A549 (cell line): ENCODE data around the gene CTDSPL. TPM values are rescaled to one million over a fixed set of nuclear protein-coding genes. Genes with fewer than 3 reads are reported as not detected.

Experiments
- ATAC-seq, 2 experiments: fragments of 200-7000 bp in 1 of 2; fragments of >200 bp in 1 of 2; cut with Nextera tagmentation in 1 of 2; cut with Tn5 transposase in 1 of 2; 3 replicates each; pipeline versions ENCODE4 v1.8.0 to v1.9.1; 2018 to 2020; ENCODE audit warnings: mild to moderate bottlenecking in 1 of 2, moderate library complexity in 1 of 2
- CTCF ChIA-PET: fragments of 300-600 bp; sonication (Branson Sonifier 250); formaldehyde crosslinking; extraction: SDS; loops from one replicate; lab custom pipeline; 2021; ENCODE audit warnings: antibody characterized with exemption, inconsistent platforms; lab: Yijun Ruan, JAX
- POLR2A ChIA-PET: fragments of 350-600 bp; formaldehyde crosslinking; extraction: SDS; loops from one replicate; lab custom pipeline; 2021; ENCODE audit warnings: antibody characterized with exemption, inconsistent platforms; lab: Yijun Ruan, JAX
- DNase-seq, 2 experiments: peaks; one replicate each; pipeline versions ENCODE4 v3.0.0 to v3.0.0-alpha.2; 2011 to 2016; ENCODE audit warnings: low read depth in 1 of 2, low spot score in 1 of 2
- FAIRE-seq: peaks from 2 replicates; lab custom pipeline; 2011; peaks lifted over from hg19 to GRCh38; lab: Jason Lieb, UNC
- H3K27ac ChIP-seq, 2 experiments: fragments of >200 bp; sonication (Bioruptor Twin); formaldehyde crosslinking; 3 replicates each; pipeline ENCODE4 v1.5.1; 2016 to 2017
- H3K4me1 ChIP-seq: fragments of >200 bp; sonication (Bioruptor Twin); formaldehyde crosslinking; 3 replicates; pipeline ENCODE4 v1.6.1; 2016
- H3K4me2 ChIP-seq: fragments of >200 bp; sonication (Bioruptor Twin); formaldehyde crosslinking; 3 replicates; pipeline ENCODE4 v1.6.1; 2016
- H3K4me3 ChIP-seq: fragments of >200 bp; sonication (Bioruptor Twin); formaldehyde crosslinking; 3 replicates; pipeline ENCODE4 v1.5.1; 2016
- H3K9me3 ChIP-seq: fragments of >200 bp; sonication (Bioruptor Twin); formaldehyde crosslinking; 3 replicates; pipeline ENCODE4 v1.6.1; 2016
- BHLHE40 ChIP-seq: IDR thresholded peaks from 2 replicates; pipeline ENCODE4 v1.6.1; 2012; ENCODE audit warnings: low read depth, low read length, inconsistent platforms
- CBX2 ChIP-seq: fragments of 200-600 bp; sonication (generic); IDR thresholded peaks from 2 replicates; pipeline ENCODE4 v1.6.1; 2016; ENCODE audit warnings: low read depth, mild to moderate bottlenecking, borderline replicate concordance
- CBX8 ChIP-seq: fragments of 200-600 bp; sonication (generic); IDR thresholded peaks from 2 replicates; pipeline ENCODE4 v1.6.1; 2016
- CEBPB ChIP-seq, 2 experiments: fragments of >200 bp in 1 of 2; sonication (Bioruptor Twin) in 1 of 2; formaldehyde crosslinking in 1 of 2; IDR thresholded peaks; 2 replicates each; pipeline ENCODE4 v1.6.1; 2012 to 2016
- CTCF ChIP-seq: fragments of >200 bp; sonication (Bioruptor Twin); formaldehyde crosslinking; IDR thresholded peaks from 3 replicates; pipeline ENCODE4 v1.5.1; 2016
- FOSB ChIP-seq: fragments of 250-450 bp; sonication (Bioruptor Pico); IDR thresholded peaks from 2 replicates; pipeline ENCODE4 v1.5.0; 2020; ENCODE audit warnings: mild to moderate bottlenecking, moderate library complexity
- HDAC2 ChIP-seq: fragments of 200-600 bp; sonication (generic); IDR thresholded peaks from 2 replicates; pipeline ENCODE4 v1.6.1; 2016
- HOXA7 ChIP-seq: fragments of 250-450 bp; sonication (Bioruptor Pico); IDR thresholded peaks from 2 replicates; pipeline ENCODE4 v1.5.0; 2020; ENCODE audit warnings: mild to moderate bottlenecking, moderate library complexity
- HOXB13 ChIP-seq: fragments of 250-450 bp; sonication (Bioruptor Pico); IDR thresholded peaks from 2 replicates; pipeline ENCODE4 v1.5.0; 2020; ENCODE audit warnings: low read depth, mild to moderate bottlenecking, moderate library complexity
- JUN ChIP-seq, 2 experiments: fragments of >200 bp; sonication (Bioruptor Twin); formaldehyde crosslinking; IDR thresholded peaks; 2 replicates in 1 of 2; 3 replicates in 1 of 2; pipeline ENCODE4 v1.6.1; 2016 to 2017
- KDM5A ChIP-seq: fragments of 200-600 bp; sonication (generic); IDR thresholded peaks from 2 replicates; pipeline ENCODE4 v1.6.1; 2016; ENCODE audit warnings: antibody characterized with exemption, mild to moderate bottlenecking
- MAFK ChIP-seq: fragments of 450-650 bp; IDR thresholded peaks from 2 replicates; pipeline ENCODE4 v1.6.1; 2014; ENCODE audit not compliant: partially characterized antibody
- MAZ ChIP-seq: fragments of 150-350 bp; IDR thresholded peaks from 2 replicates; pipeline ENCODE4 v1.6.1; 2014; ENCODE audit warnings: antibody characterized with exemption, low read depth, low read length, borderline replicate concordance
- NFE2L2 ChIP-seq: fragments of 150-350 bp; conservative IDR thresholded peaks from 2 replicates; pipeline ENCODE4 v1.6.1; 2014; ENCODE audit warnings: low read length
- RFX5 ChIP-seq: fragments of 450-650 bp; IDR thresholded peaks from 2 replicates; pipeline ENCODE4 v1.7.1; 2014; ENCODE audit warnings: antibody characterized with exemption, mild to moderate bottlenecking, moderate library complexity
- RNF2 ChIP-seq: fragments of 200-600 bp; sonication (generic); IDR thresholded peaks from 2 replicates; pipeline ENCODE4 v1.6.1; 2016; ENCODE audit warnings: low read depth, mild to moderate bottlenecking, antibody characterized with exemption, moderate library complexity, borderline replicate concordance
- SREBF2 ChIP-seq: fragments of 450-650 bp; IDR thresholded peaks from 2 replicates; pipeline ENCODE4 v1.6.1; 2014; ENCODE audit warnings: mild to moderate bottlenecking, moderate library complexity
- TP53 ChIP-seq: fragments of 250-450 bp; sonication (Bioruptor Pico); IDR thresholded peaks from 2 replicates; pipeline ENCODE4 v1.5.0; 2021; ENCODE audit warnings: mild to moderate bottlenecking, moderate library complexity
- ZFP36 ChIP-seq: fragments of 450-650 bp; IDR thresholded peaks from 2 replicates; pipeline ENCODE4 v1.6.1; 2014; ENCODE audit warnings: borderline replicate concordance; ENCODE audit not compliant: partially characterized antibody
- ZNF302 ChIP-seq: fragments of 250-450 bp; sonication (Bioruptor Pico); IDR thresholded peaks from 2 replicates; pipeline ENCODE4 v1.9.0; 2021; ENCODE audit warnings: inconsistent platforms, mild to moderate bottlenecking, moderate library complexity
- ZSCAN20 ChIP-seq: fragments of 250-450 bp; sonication (Bioruptor Pico); IDR thresholded peaks from 2 replicates; pipeline ENCODE4 v1.8.0; 2022; ENCODE audit warnings: mild to moderate bottlenecking, moderate library complexity
- WGBS: methylation state at CpG from one replicate; pipeline ENCODE4 v1.1.6; 2017; ENCODE audit errors: missing lambda C conversion rate; 5-methylcytosine and 5-hydroxymethylcytosine counted together
- polyA plus RNA-seq, 4 experiments: library from polyadenylated mRNA; depleted of rRNA in 3 of 4; stranded (reverse); fragments of >200 nt; fragmentation: RNase III in 1 of 4; extraction: RNeasy Plus Mini Kit Qiagen cat#74134 plus additional on column Dnase treatment in 1 of 4; gene quantifications; 2 replicates in 3 of 4; 3 replicates in 1 of 4; pipeline ENCODE4 v1.2.3, GENCODE V29; 2011 to 2017

Gene CTDSPL
- polyA plus RNA-seq, 2 of the 4 experiments (the other 2 are of a cell fraction) = 9.9 to 35.1 TPM

GRCh38 chr3:37824090-37824953 lies 37.4 kb upstream of the CTDSPL start:
- no peaks in the 10 kb centered on the region for H3K4me1 ChIP-seq
- FAIRE-seq (no peak), DNase-seq (no peak), ATAC-seq (no peak)
- POLR2A ChIA-PET = no interaction called here
- H3K27ac ChIP-seq = no peak overlapping the region
- 56% methylated on average over 9 of the region's 9 CpGs for WGBS
- H3K4me2 ChIP-seq = no peak overlapping the region
- no peak overlapping the region for H3K4me3 ChIP-seq
- no peaks in the 10 kb centered on the region for H3K9me3 ChIP-seq
- no peak for TF ChIP-seq CBX8
- TF ChIP-seq SREBF2 = no peak
- no peak for TF ChIP-seq HDAC2
- no peak for TF ChIP-seq CBX2
- TF ChIP-seq TP53 (CRISPR knock-in tag) = no peak
- TF ChIP-seq, all 56 proteins: peak for 0
- CTCF ChIA-PET = interaction anchor here (1.2 kb wide), 1 partner anchor 9 kb away, joined by 4 read pairs; no protein-coding TSS in a partner anchor

GRCh38 chr3:37824954-37825328 lies 36.7 kb upstream of the CTDSPL start:
- Histone ChIP-seq H3K9me3 (no peaks in the 10 kb centered on the region), H3K4me2 (no peak overlapping the region), H3K4me3 (no peak overlapping the region), H3K27ac (no peak overlapping the region)
- 60% methylated on average over 1 of the region's 1 CpG for WGBS
- FAIRE-seq = no peak
- ChIA-PET CTCF (interaction anchor here (1.2 kb wide), 1 partner anchor 10 kb away, joined by 4 read pairs; no protein-coding TSS in a partner anchor), POLR2A (no interaction called here)
- ATAC-seq = no peak
- no peak for DNase-seq
- no peak for TF ChIP-seq TP53 (CRISPR knock-in tag)
- no peak for TF ChIP-seq HOXA7 (CRISPR knock-in tag)
- TF ChIP-seq FOSB = no peak
- TF ChIP-seq ZFP36 = no peak
- no peak for TF ChIP-seq NFE2L2
- no peak for TF ChIP-seq ZSCAN20 (CRISPR knock-in tag)
- TF ChIP-seq JUN (IDR thresholded peaks at IDR 0.05) = no peak
- no peak for TF ChIP-seq RNF2
- TF ChIP-seq MAZ = no peak
- TF ChIP-seq, all 56 proteins: peak for 0
- H3K4me1 ChIP-seq = no peaks in the 10 kb centered on the region

- CTCF ChIA-PET = interaction anchor here (1.2 to 2.1 kb wide), 3 partner anchors 9 to 29 kb away, joined by 4 to 6 read pairs (median 6); no protein-coding TSS in a partner anchor
- ATAC-seq = no peak
- H3K4me2 ChIP-seq = no peak overlapping the region
- no peaks in the 10 kb centered on the region for H3K4me1 ChIP-seq
- 40% methylated on average over 3 of the region's 3 CpGs for WGBS
- POLR2A ChIA-PET = no interaction called here
- H3K27ac ChIP-seq = no peak overlapping the region
- no peak for DNase-seq
- TF ChIP-seq ZNF302 (CRISPR knock-in tag) = no peak
- no peak for TF ChIP-seq SREBF2
- no peak for TF ChIP-seq MAFK
- TF ChIP-seq KDM5A = no peak
- no peak for TF ChIP-seq ZFP36
- TF ChIP-seq RFX5 = no peak
- no peak for TF ChIP-seq RNF2
- TF ChIP-seq CTCF = no peak
- no peak for TF ChIP-seq CEBPB (IDR thresholded peaks at IDR 0.05)
- TF ChIP-seq HOXB13 = no peak
- no peak for TF ChIP-seq BHLHE40
- no peak overlapping the region for H3K4me3 ChIP-seq
- no peak for FAIRE-seq
- no peaks in the 10 kb centered on the region for H3K9me3 ChIP-seq
These were observed 35.8 kb upstream of the CTDSPL start for GRCh38 chr3:37825744-37826400.
